SK-N-SH (cell line): ENCODE measurements around the gene SAP30L.

Source experiments
- CHD2 ChIP-seq: fragments of 150-350 bp; IDR thresholded peaks from 2 replicates; pipeline ENCODE4 v1.6.1; 2018; ENCODE audit warnings: low read length; ENCODE audit not compliant: partially characterized antibody
- CTCF ChIP-seq: fragments of 200-600 bp; sonication (generic); IDR thresholded peaks from 2 replicates; pipeline ENCODE4 v1.6.1; 2017; ENCODE audit warnings: antibody characterized with exemption, mild to moderate bottlenecking, moderate library complexity
- EP300 ChIP-seq, 2 experiments: IDR thresholded peaks; 2 replicates each; pipeline versions ENCODE4 v1.4.0 to v1.6.1; 2012; ENCODE audit warnings: borderline replicate concordance in 1 of 2, low read depth in 1 of 2, low read length in 1 of 2
- FOXM1 ChIP-seq: IDR thresholded peaks from 2 replicates; pipeline ENCODE4 v1.4.0; 2012; ENCODE audit warnings: low read depth, mild to moderate bottlenecking
- POLR2AphosphoS5 ChIP-seq: IDR thresholded peaks from 2 replicates; pipeline ENCODE4 v1.6.1; 2012; ENCODE audit warnings: low read depth, low read length
- RCOR1 ChIP-seq: fragments of 150-350 bp; IDR thresholded peaks from 2 replicates; pipeline ENCODE4 v1.6.1; 2017; ENCODE audit warnings: antibody characterized with exemption, low read length
- REST ChIP-seq: IDR thresholded peaks from 2 replicates; pipeline ENCODE4 v1.6.1; 2012; ENCODE audit warnings: mild to moderate bottlenecking, low read depth, low read length, moderate library complexity
- RFX5 ChIP-seq: IDR thresholded peaks from 2 replicates; pipeline ENCODE4 v1.6.1; 2012; ENCODE audit warnings: mild to moderate bottlenecking, improper control_type of control experiment, low read length
- SMC3 ChIP-seq: IDR thresholded peaks from 2 replicates; pipeline ENCODE4 v1.6.1; 2012; ENCODE audit warnings: low read depth, low read length, improper control_type of control experiment
- TAF1 ChIP-seq: IDR thresholded peaks from 2 replicates; pipeline ENCODE4 v1.6.1; 2012; ENCODE audit warnings: low read depth, mild to moderate bottlenecking, low read length, moderate library complexity, borderline replicate concordance
- TEAD4 ChIP-seq: IDR thresholded peaks from 2 replicates; pipeline ENCODE4 v1.4.0; 2012; ENCODE audit warnings: mild to moderate bottlenecking, borderline replicate concordance; ENCODE audit not compliant: insufficient read depth
- USF2 ChIP-seq: fragments of 150-350 bp; IDR thresholded peaks from 2 replicates; pipeline ENCODE4 v1.6.1; 2017; ENCODE audit warnings: antibody characterized with exemption, low read length, low read depth, borderline replicate concordance
- YY1 ChIP-seq: IDR thresholded peaks from 2 replicates; pipeline ENCODE4 v1.4.0; 2012; ENCODE audit warnings: low read depth, mild to moderate bottlenecking

- TF ChIP-seq CTCF (no peak), EP300 (IDR thresholded peaks at IDR 0.05; ENCODE audit: borderline replicate concordance in 1 of 2, low read depth in 1 of 2, low read length in 1 of 2) (no peak), REST (no peak), SMC3 (no peak), YY1 (no peak), FOXM1 (no peak), USF2 (no peak), CHD2 (no peak), RFX5 (no peak), TEAD4 (no peak), RCOR1 (no peak), POLR2AphosphoS5 (no peak), TAF1 (no peak)
Observed at GRCh38 chr5:154401931-154402330, 43.9 kb upstream of the SAP30L start.
